Loucy (cell line): Measurements from ENCODE around the gene MAN1A2.

ENCODE experiments used
- EZH2phosphoT487 ChIP-seq: fragments of 200-600 bp; IDR thresholded peaks from 2 replicates; pipeline ENCODE4 v1.6.1; 2018; ENCODE audit warnings: antibody characterized with exemption, mild to moderate bottlenecking, moderate library complexity, borderline replicate concordance
- TF ChIP-seq, protein P1 (sequence below): fragments of 200-600 bp; sonication (generic); conservative IDR thresholded peaks from 2 replicates; pipeline ENCODE4 v1.5.1; 2014; ENCODE audit warnings: mild to moderate bottlenecking, antibody characterized with exemption, low read length

DNA sequence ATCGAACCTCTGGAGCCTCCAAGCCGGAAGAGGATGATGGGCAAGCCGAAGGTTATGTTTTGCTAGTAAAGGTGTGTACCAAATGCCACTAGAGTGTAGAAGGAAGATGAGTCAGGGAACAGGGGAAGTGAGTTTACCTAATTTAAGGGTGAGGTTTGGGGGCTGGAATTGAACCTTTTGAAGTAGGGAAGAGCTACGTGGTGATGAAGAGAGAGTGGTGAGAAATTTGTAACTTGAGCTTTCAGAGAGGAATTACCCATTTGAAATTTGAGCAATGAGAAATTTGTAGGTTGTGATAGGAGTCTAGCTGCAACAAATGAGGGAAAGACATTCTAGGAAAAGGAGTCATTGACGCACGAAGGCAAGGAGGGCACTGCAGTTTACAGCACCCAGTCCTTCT is 168.6 kb downstream of the MAN1A2 start:
- TF ChIP-seq, protein P1, sequence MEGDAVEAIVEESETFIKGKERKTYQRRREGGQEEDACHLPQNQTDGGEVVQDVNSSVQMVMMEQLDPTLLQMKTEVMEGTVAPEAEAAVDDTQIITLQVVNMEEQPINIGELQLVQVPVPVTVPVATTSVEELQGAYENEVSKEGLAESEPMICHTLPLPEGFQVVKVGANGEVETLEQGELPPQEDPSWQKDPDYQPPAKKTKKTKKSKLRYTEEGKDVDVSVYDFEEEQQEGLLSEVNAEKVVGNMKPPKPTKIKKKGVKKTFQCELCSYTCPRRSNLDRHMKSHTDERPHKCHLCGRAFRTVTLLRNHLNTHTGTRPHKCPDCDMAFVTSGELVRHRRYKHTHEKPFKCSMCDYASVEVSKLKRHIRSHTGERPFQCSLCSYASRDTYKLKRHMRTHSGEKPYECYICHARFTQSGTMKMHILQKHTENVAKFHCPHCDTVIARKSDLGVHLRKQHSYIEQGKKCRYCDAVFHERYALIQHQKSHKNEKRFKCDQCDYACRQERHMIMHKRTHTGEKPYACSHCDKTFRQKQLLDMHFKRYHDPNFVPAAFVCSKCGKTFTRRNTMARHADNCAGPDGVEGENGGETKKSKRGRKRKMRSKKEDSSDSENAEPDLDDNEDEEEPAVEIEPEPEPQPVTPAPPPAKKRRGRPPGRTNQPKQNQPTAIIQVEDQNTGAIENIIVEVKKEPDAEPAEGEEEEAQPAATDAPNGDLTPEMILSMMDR, result no peak
- no peak for TF ChIP-seq EZH2phosphoT487
